GM12873 (cell line): ENCODE results near the gene NAV2.

Experiments
- CTCF ChIP-seq: IDR thresholded peaks from 2 replicates; pipeline ENCODE4 v1.5.1; 2012; ENCODE audit warnings: low read depth, mild to moderate bottlenecking, moderate library complexity, low read length, control low read depth; ENCODE audit not compliant: insufficient read depth; ENCODE audit errors: missing control alignments

NAV2 gene

GRCh38 chr11:20056109-20056949, 343.7 kb downstream of the NAV2 start:
- TF ChIP-seq CTCF, result no peak

- TF ChIP-seq CTCF, result no peak
These were observed 344.6 kb downstream of the NAV2 start for GRCh38 chr11:20056950-20057943.

GRCh38 chr11:20058749-20059458, 346.3 kb downstream of the NAV2 start:
- no peak for TF ChIP-seq CTCF

GRCh38 chr11:20059587-20060021, 347.0 kb downstream of the NAV2 start:
- no peak for TF ChIP-seq CTCF

GRCh38 chr11:20060181-20060580, 347.5 kb downstream of the NAV2 start:
- TF ChIP-seq CTCF, result no peak

- no peak for TF ChIP-seq CTCF
These were observed 348.1 kb downstream of the NAV2 start for GRCh38 chr11:20060647-20061205.
